H9 (cell line): ENCODE results near the gene NSG1. TPM values are rescaled to one million over a fixed set of nuclear protein-coding genes. Genes with fewer than 3 reads are reported as not detected.

ENCODE experiments used
- DNase-seq: peaks from one replicate; pipeline ENCODE4 v3.0.0-alpha.2; 2017
- H2AFZ ChIP-seq: one replicate; pipeline ENCODE4 v1.6.1; 2013; ENCODE audit warnings: mild to moderate bottlenecking, low read length, control low read depth, moderate library complexity
- H2AK5ac ChIP-seq: 2 replicates; pipeline ENCODE4 v1.6.1; 2013; ENCODE audit warnings: low read length, control low read depth, mixed read lengths; ENCODE audit not compliant: insufficient read length
- H2BK120ac ChIP-seq: one replicate; pipeline ENCODE4 v1.6.1; 2013; ENCODE audit warnings: low read depth, mild to moderate bottlenecking, low read length, control low read depth, inconsistent platforms; ENCODE audit not compliant: poor library complexity, severe bottlenecking
- H2BK12ac ChIP-seq: 2 replicates; pipeline ENCODE4 v1.6.1; 2013; ENCODE audit warnings: low read length, control low read depth, mixed read lengths, low read depth; ENCODE audit not compliant: insufficient read length
- H2BK15ac ChIP-seq: 2 replicates; pipeline ENCODE4 v1.6.1; 2013; ENCODE audit warnings: low read depth, low read length, control low read depth
- H2BK20ac ChIP-seq: one replicate; pipeline ENCODE4 v1.6.1; 2013; ENCODE audit warnings: low read depth, mild to moderate bottlenecking, low read length, control low read depth, inconsistent platforms; ENCODE audit not compliant: poor library complexity, severe bottlenecking
- H2BK5ac ChIP-seq: 2 replicates; pipeline ENCODE4 v1.6.1; 2013; ENCODE audit warnings: low read length, control low read depth, mixed read lengths; ENCODE audit not compliant: insufficient read length
- H3K14ac ChIP-seq: 2 replicates; pipeline ENCODE4 v1.6.1; 2013; ENCODE audit warnings: low read length, control low read depth; ENCODE audit not compliant: insufficient read depth
- H3K18ac ChIP-seq: 2 replicates; pipeline ENCODE4 v1.6.1; 2013; ENCODE audit warnings: low read depth, mild to moderate bottlenecking, mixed read lengths, low read length, control low read depth; ENCODE audit not compliant: insufficient read length
- H3K23ac ChIP-seq: 2 replicates; pipeline ENCODE4 v1.6.1; 2013; ENCODE audit warnings: low read length, control low read depth, mixed read lengths, low read depth; ENCODE audit not compliant: insufficient read length
- H3K23me2 ChIP-seq: 2 replicates; pipeline ENCODE4 v1.6.1; 2013; ENCODE audit warnings: low read depth, mild to moderate bottlenecking, mixed read lengths, low read length, control low read depth; ENCODE audit not compliant: insufficient read length, poor library complexity, severe bottlenecking
- H3K27ac ChIP-seq: 2 replicates; pipeline ENCODE4 v1.5.1; 2013; ENCODE audit warnings: low read length, control low read depth, mixed read lengths, low read depth; ENCODE audit not compliant: insufficient read length
- H3K27me3 ChIP-seq: 2 replicates; pipeline ENCODE4 v1.6.1; 2013; ENCODE audit warnings: low read length, control low read depth, inconsistent platforms; ENCODE audit not compliant: insufficient read depth
- H3K4ac ChIP-seq: 2 replicates; pipeline ENCODE4 v1.6.1; 2013; ENCODE audit warnings: low read depth, mild to moderate bottlenecking, control low read depth, inconsistent platforms, low read length, moderate library complexity
- H3K4me1 ChIP-seq: 2 replicates; pipeline ENCODE4 v1.6.1; 2013; ENCODE audit warnings: low read length, control low read depth, inconsistent platforms; ENCODE audit not compliant: insufficient read depth
- H3K4me2 ChIP-seq: 2 replicates; pipeline ENCODE4 v1.6.1; 2013; ENCODE audit warnings: low read length, control low read depth, mixed read lengths; ENCODE audit not compliant: insufficient read length, insufficient read depth
- H3K56ac ChIP-seq: 2 replicates; pipeline ENCODE4 v1.6.1; 2013; ENCODE audit warnings: low read depth, mild to moderate bottlenecking, mixed read lengths, low read length, control low read depth; ENCODE audit not compliant: insufficient read length
- H3K79me1 ChIP-seq: 2 replicates; pipeline ENCODE4 v1.6.1; 2013; ENCODE audit warnings: low read depth, mild to moderate bottlenecking, moderate library complexity, low read length, control low read depth, inconsistent platforms; ENCODE audit not compliant: insufficient read depth, poor library complexity, severe bottlenecking
- H3K79me2 ChIP-seq: 2 replicates; pipeline ENCODE4 v1.6.1; 2013; ENCODE audit warnings: low read length, control low read depth, inconsistent platforms; ENCODE audit not compliant: insufficient read depth
- H3K9ac ChIP-seq: 2 replicates; pipeline ENCODE4 v1.6.1; 2013; ENCODE audit warnings: low read length, control low read depth, mixed read lengths; ENCODE audit not compliant: insufficient read length; ENCODE audit errors: extremely low read depth
- H3K9me3 ChIP-seq: one replicate; pipeline ENCODE4 v1.6.1; 2013; ENCODE audit warnings: low read depth, low read length, inconsistent platforms; ENCODE audit not compliant: control insufficient read depth
- H3T11ph ChIP-seq: one replicate; pipeline ENCODE4 v1.6.1; 2013; ENCODE audit warnings: mild to moderate bottlenecking, low read length, control low read depth, inconsistent platforms
- H4K20me1 ChIP-seq: one replicate; pipeline ENCODE4 v1.6.1; 2013; ENCODE audit not compliant: control insufficient read depth, insufficient read length, insufficient read depth
- H4K5ac ChIP-seq: 2 replicates; pipeline ENCODE4 v1.6.1; 2013; ENCODE audit warnings: low read depth, mild to moderate bottlenecking, mixed read lengths, low read length, control low read depth; ENCODE audit not compliant: insufficient read length
- H4K8ac ChIP-seq: replicated peaks from 2 replicates; pipeline ENCODE4 v1.6.1; 2013; ENCODE audit warnings: low read length, control low read depth, mixed read lengths, low read depth; ENCODE audit not compliant: insufficient read length
- H4K91ac ChIP-seq: 2 replicates; pipeline ENCODE4 v1.6.1; 2013; ENCODE audit warnings: low read depth, mild to moderate bottlenecking, moderate library complexity, mixed read lengths, low read length, control low read depth; ENCODE audit not compliant: insufficient read length
- H3K27ac Mint-ChIP-seq, 3 experiments: 2 replicates in 2 of 3; 3 replicates in 1 of 3; pipeline ENCODE4 v1.8.0; 2020 to 2021; ENCODE audit warnings: mixed read lengths in 3 of 3, mild to moderate bottlenecking in 1 of 3, moderate library complexity in 1 of 3
- H3K27me3 Mint-ChIP-seq: 2 replicates; pipeline ENCODE4 v1.8.0; 2021; ENCODE audit warnings: low read depth, mild to moderate bottlenecking, moderate library complexity, mixed read lengths
- H3K36me3 Mint-ChIP-seq, 3 experiments: 2 replicates in 2 of 3; 3 replicates in 1 of 3; pipeline ENCODE4 v1.8.0; 2020 to 2021; ENCODE audit warnings: low read depth in 3 of 3, mixed read lengths in 3 of 3; ENCODE audit not compliant: insufficient read depth in 1 of 3
- H3K4me1 Mint-ChIP-seq, 2 experiments: 2 replicates each; pipeline ENCODE4 v1.8.0; 2020; ENCODE audit warnings: mixed read lengths in 2 of 2
- H3K4me3 Mint-ChIP-seq, 2 experiments: 2 replicates in 1 of 2; 3 replicates in 1 of 2; pipeline ENCODE4 v1.8.0; 2020 to 2021; ENCODE audit warnings: mild to moderate bottlenecking in 2 of 2, mixed read lengths in 2 of 2, moderate library complexity in 1 of 2
- H3K9me3 Mint-ChIP-seq, 2 experiments: 2 replicates in 1 of 2; 3 replicates in 1 of 2; pipeline ENCODE4 v1.8.0; 2020; ENCODE audit warnings: mild to moderate bottlenecking in 2 of 2, mixed read lengths in 2 of 2, moderate library complexity in 1 of 2
- WGBS: extraction: QIAGEN DNeasy Blood & Tissue Kit; methylation state at CpG from one replicate; pipeline ENCODE4 v1.1.7; 2013; ENCODE audit warnings: missing lambda C conversion rate, low lambda C conversion rate, mixed read lengths; ENCODE audit not compliant: insufficient read length; ENCODE audit errors: extremely low coverage; 5-methylcytosine and 5-hydroxymethylcytosine counted together
- total RNA-seq: library from RNA; stranded (reverse); gene quantifications from 2 replicates; pipeline ENCODE4 v1.2.1, GENCODE V29; 2021
- TF ChIP-seq, protein P1 (sequence below): fragments of 200-600 bp; sonication (generic); conservative IDR thresholded peaks from 3 replicates; pipeline ENCODE4 v1.8.0; 2021; ENCODE audit warnings: antibody characterized with exemption, mild to moderate bottlenecking

The NSG1 gene
- total RNA-seq, 1 experiment from 2014 or later, result 9.3 TPM

DNA sequence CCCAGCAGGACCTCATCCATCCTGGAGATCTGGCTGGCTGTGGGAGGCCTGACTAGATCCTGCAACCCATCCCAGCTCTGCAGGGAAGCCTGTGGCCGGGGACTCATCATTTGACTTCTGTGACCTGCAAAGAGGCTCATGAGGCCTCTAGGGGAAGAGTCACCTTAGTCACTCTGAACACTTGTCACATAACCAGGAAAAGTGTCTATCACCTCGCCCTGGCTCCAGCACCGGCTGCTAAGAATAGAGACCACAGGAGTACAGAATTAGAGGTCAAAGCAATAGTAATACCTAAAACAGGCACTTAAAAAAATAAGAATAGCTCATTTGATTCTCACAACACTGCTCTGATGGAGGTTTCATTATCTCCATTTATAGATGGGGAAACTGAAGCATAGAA lies 3.8 kb upstream of the NSG1 start:
- Histone ChIP-seq H2AFZ (no peak overlapping the region), H3K9ac (no peak overlapping the region), H2BK5ac (no peak overlapping the region), H3K56ac (no peak overlapping the region), H4K5ac (no peak overlapping the region), H3K27ac (no peak overlapping the region), H3K23me2 (peaks cover 16% of the 10 kb centered on the region), H3K18ac (no peak overlapping the region), H4K20me1 (no peaks in the 10 kb centered on the region), H3K4me2 (no peak overlapping the region), H3K27me3 (peaks cover 2% of the 10 kb centered on the region; the same call in 1 of the 2 replicates), H3K79me1 (no peaks in the 10 kb centered on the region), H3K9me3 (no peaks in the 10 kb centered on the region), H3T11ph (no peak overlapping the region), H3K4ac (no peak overlapping the region), H3K14ac (no peak overlapping the region), H3K23ac (no peak overlapping the region), H4K8ac (no peak overlapping the region), H2BK20ac (no peak overlapping the region), H2BK12ac (no peak overlapping the region), H3K4me1 (peaks cover 2% of the 10 kb centered on the region; the same call in 1 of the 2 replicates), H2BK15ac (no peak overlapping the region), H2AK5ac (no peak overlapping the region), H2BK120ac (no peak overlapping the region), H3K79me2 (no peaks in the 10 kb centered on the region), H4K91ac (no peak overlapping the region)
- WGBS, result no CpG with 5 or more reads among the region's 3 CpGs
- Mint-ChIP-seq H3K4me1 (peaks cover 20 to 28% of the 10 kb centered on the region in 2 experiments), H3K27ac (no peak overlapping the region), H3K36me3 (peaks cover 0 to 2% (median 0%) of the 10 kb centered on the region in 3 experiments; a peak in 1 of 7 replicates), H3K4me3 (0 out of 5 replicates have a peak overlapping the region, but pooled peaks of 1 of the 2 experiments have one; percentile 35), H3K9me3 (no peaks in the 10 kb centered on the region), H3K27me3 (peaks cover 71% of the 10 kb centered on the region)
- no peak for DNase-seq
- TF ChIP-seq, protein P1, sequence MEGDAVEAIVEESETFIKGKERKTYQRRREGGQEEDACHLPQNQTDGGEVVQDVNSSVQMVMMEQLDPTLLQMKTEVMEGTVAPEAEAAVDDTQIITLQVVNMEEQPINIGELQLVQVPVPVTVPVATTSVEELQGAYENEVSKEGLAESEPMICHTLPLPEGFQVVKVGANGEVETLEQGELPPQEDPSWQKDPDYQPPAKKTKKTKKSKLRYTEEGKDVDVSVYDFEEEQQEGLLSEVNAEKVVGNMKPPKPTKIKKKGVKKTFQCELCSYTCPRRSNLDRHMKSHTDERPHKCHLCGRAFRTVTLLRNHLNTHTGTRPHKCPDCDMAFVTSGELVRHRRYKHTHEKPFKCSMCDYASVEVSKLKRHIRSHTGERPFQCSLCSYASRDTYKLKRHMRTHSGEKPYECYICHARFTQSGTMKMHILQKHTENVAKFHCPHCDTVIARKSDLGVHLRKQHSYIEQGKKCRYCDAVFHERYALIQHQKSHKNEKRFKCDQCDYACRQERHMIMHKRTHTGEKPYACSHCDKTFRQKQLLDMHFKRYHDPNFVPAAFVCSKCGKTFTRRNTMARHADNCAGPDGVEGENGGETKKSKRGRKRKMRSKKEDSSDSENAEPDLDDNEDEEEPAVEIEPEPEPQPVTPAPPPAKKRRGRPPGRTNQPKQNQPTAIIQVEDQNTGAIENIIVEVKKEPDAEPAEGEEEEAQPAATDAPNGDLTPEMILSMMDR, result no peak
